DMS114 treated with DMSO at 0.1 percent for 48 hours (cell line): ENCODE data around the gene ETNK2.

Experiments used
- DNase-seq: peaks from one replicate; lab custom pipeline; 2025; ENCODE audit not compliant: unreplicated experiment; lab: John Stamatoyannopoulos, UW

Gene ETNK2

DNA sequence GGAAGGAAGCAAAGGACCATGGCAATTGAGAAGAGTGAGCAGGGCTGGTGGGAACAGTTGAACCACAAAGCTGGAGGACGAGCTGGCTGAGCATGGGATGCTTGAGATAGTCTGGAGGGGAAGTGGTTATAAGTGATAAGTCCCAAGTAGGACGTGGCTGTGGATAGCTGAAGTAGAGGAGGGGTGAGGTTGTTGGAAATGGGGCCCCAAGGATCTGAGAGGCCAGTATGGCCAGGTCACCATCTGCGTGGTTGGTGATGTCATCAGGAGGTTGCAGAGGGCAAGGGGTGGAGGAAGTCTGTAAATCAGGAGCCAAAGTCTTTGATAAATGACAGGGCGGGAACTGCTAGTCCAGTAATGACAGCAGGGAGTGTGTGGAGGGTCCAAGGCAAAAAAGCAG, 25.3 kb upstream of the ETNK2 start:
- DNase-seq = no peak

DNA sequence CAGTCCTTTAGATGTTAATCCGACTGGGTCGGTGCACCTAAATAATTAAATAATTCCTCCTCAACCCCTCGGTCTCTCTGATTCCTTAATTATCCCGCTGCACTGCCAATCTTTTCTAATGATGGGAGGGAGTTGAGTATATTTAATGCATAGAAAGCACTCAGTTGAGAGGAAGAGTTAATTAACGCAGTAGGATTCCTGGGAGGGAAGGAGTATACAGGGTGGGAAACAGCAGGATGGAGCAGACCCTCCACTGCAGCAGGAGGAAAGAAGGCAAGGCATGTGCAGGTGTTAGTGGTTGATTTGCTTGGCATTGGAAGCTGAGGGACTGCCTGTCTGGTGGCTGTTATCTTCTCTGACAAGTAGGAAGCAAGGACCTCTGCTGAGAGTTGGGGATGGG, 24.2 kb upstream of the ETNK2 start:
- DNase-seq = no peak

DNA sequence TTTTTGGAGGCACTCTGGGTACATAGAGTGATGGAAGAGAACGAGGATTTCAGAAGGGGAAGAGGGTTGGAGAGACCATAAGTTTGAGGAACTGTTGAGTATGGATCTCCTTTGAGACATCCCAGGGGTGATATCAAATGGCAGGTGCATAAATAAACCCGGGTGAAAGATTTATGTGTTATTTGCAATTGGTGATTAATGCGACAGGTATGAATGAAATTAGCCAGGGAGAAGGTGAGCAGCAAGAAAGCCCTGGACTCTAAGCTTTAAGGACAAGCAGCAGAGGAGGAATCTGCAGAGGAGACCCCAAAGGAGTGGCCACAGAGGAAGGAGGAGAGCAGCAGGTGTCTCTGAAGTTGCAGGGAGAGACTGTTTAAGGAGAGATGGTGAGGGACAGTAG, 23.1 kb upstream of the ETNK2 start:
- no peak for DNase-seq

DNA sequence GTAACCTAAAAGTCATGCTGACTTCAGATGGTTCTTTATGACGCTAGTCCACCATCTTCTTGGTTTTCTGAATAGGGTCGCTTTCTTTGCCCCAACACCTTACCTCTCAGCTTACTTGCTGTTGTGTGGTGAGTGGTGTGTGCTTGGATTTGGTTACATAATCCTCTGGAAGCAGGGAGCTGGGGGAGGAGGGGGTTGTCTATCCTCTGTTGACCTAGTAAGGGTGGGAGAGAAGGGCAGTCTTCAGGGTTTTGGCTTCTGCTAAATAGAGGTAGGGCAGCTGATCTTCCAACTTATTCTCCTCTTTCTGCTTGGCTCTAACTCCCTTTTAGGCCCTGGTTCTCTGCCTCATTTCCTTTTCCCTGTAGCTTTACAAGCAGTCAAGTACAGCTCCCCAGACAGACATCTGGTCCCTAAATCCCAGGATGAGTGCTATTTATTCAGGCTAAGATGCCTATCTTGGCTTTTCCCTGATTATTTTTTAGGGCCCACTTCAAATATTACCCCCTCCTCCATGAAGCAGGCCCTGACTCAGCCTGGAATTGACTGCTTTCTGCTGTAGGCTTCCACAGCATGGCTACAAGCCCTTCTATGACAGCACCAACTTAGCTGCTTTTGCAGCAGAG, 20.7 kb upstream of the ETNK2 start:
- DNase-seq = no peak

DNA sequence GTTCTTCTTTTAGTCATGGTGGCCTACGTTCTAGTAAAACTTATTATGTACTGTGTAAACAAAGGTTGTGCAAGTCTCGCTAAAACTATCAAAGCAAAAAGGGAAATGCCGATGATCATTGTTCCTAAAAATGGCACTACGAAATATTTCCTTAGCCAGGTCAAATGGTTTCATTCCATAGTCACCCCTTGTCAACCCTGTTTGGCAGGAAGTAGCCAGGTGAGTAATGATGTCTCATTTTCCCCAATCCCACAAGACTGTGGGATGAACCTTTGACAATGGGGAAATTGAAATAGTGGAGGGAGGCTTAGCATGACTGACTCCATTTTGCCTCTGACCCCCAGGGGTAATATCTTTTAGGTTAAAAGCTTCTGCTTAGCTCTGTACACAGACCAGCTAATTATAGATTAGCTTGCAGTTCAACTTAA, 19.9 kb upstream of the ETNK2 start:
- DNase-seq = no peak

DNA sequence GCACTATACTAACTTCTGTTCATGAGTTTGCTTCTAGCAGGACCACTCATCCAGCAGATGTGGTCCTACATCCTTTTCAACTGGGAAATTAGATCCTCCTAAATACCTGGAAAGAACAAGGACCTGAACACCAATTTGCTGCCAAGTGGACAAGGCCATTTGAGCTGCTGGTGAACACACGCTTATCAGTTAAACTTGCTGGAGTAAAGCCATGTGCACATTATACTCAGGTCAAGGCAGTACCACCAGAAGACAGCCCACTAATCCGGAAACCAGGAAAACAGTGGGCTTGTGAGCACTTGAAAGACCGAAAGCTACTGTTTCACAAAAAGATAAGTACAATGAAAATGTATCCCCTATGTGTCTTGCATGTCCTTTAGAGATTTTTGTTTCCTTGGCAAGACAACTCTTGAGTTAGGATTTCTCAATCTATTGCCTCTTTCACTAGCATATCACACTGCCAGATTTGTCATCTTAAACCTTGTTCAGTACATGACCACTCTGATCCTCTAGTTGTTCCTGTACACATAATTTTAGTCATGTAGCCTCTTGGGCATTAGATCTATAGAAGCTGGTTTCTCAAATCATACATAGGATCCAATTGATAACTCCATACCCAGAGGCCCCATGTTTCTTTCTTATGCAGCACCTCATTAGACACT, 18.8 kb upstream of the ETNK2 start:
- no peak for DNase-seq

DNA sequence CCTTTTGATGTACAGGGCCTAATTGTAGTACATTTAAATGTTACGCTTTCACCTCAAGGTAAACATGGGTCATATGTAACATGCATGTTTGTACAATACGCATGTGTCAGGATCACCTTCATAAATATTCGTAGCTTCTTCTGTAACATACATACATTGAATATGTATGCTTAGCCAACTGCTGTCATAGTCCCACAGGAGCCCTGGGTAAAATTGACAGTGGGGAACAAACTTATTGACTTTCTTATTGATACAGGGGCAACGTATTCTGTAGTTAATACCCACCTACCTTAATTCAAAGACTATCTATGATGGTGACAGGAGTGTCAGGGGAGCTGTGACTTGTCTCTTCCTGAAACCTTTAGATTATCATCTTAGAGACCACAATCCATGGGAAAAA, 18.0 kb upstream of the ETNK2 start:
- no peak for DNase-seq

DNA sequence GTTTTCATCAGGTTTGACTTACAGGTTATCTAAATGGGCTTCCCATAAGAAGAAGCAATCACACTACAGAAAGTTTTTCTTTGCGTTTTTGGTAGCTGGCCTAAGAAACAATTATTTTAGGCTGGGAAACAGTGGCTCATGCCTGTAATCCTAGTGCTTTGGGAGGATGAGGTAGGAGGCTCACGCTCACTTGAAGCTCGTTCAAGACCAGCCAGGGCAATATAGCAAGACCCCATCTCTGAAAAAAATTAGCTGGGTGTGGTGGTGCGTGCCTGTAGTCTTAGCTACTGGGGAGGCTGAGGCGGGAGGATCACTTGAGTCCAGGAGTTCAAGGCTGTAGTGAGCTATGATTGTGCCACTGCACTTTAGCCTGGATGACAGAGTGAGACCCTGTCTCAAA, 15.9 kb upstream of the ETNK2 start:
- no peak for DNase-seq

DNA sequence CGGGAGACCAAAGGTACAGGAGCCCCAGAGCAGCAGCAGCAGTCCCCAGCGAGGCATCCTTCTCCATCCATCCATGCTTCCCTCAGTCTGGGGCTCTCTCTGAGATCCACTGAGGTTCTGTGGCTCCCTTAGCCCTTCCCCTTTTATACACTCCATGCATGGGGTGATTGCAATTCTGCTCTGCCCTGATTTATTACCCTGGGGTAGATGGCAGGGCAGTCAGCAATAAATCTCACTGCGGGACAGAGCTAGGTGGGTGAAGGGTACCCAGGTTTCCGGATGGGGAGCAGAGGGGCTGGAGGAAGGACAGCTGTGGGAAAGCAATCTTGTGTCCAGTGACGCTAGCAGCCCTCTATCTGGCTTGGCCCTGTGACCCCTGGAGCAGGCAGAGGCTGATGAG, 14.4 kb upstream of the ETNK2 start, which contains the start of gene REN:
REN (minus strand) TSS at position 119 of the 400 bp plus-strand sequence; CDS start at position 75, 44 bp downstream.
- DNase-seq = no peak

DNA sequence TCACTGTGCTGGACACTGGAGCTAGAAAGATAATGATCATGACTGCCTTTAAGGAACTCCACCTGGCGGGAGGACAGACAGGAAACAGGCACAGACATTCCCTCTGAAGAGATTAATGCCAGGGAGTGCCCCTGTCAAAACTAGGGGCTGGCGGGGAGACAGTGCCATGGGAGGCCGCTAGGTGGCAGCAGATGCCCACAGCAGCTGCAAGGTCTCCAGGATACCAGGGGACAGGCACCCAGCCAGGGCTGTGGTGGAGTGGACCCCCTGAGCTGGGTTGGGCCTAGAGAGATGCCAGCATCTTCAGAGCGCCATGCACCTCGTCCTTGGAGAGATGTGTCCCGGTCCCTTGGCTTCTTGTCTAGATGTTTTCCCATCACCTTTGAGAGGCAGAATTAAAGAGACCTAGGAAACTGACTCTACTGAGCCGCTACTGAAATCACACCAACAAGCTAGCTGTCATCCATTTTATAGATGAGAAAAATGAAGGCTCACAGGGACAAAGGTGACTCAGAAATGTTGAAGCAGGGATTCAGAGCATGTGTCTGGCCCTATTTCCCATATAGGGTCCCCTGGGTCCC, 10.7 kb upstream of the ETNK2 start:
- peak; percentile 56 for DNase-seq

DNA sequence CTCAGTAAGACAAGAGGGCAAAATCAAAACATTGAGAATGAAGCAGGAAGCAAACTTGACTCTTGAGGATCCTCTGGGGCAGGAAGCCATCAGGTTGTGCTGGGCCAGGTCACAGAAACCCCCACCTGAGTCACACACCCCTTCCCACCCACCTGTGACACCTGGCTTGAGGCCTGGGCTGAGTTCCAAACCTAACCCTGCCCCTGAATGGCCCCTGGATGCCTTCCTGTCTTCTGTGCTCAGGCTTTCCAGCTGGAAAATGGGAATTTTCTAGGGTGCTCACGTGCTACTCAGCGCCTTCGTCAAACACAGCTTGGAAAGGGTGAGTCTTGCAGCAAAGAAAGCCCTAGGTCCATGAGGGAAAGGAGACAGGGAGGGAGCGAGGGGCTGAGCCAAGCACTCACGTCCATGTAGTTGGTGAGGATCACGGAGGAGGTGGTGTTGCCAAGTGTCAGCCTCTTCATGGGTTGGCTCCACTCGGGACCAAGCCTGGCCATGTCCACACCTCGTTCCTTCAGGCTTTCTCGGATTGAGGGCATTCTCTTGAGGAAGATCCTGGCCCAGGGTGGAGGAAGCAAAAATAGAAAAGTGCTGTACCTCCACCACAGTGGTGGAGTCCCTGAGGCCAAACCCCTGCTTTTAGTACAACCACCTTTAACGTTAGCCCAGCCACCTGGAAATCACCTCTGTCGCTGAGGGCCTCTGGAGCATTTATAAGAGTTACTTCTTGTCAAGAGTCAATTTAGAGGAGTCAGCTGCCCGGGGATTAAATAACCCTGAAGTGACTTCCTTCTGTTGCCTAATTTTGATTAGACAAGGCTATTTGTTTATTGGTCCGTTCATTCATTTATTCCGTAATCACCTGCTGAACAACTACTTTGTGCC, 10.0 kb upstream of the ETNK2 start:
- DNase-seq = no peak

DNA sequence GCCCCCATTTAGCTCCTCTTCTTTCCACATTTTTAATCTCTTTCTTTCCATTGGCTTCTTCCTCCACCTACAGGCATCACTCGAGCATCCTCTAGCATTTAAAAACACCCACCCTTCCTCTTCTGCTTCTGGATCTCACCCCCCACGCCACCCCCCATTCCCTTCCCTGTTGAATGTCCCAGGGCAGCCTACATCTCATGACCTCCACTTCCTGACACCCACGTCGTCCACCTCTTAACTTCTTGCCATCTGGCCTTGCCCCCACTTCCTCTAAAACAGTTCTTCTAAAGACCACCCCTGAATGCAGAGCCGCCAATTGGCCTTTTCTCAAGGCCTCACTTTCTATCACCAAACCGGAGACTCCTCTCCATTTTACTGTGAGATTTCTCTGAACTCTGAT, 6.1 kb upstream of the ETNK2 start:
- no peak for DNase-seq

DNA sequence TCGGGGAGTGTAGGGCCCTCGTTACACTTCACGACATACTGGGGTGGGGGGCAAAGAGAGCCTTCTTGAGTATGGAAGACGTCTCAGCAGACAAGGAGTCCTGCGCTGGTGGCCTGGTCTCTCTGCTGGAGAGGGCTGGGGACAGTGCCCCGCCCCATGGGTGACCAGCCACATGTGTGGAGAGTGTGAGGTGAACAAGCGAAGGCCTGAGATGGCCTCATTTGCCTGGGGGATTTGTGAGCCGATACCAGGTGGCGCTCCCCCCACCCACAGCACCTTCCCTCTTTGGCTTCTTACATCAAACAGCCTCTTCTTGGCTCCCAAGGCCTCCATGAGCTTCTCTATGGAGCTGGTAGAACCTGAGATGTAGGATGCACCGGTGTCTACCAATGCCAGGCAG, 4.0 kb upstream of the ETNK2 start:
- DNase-seq = no peak

DNA sequence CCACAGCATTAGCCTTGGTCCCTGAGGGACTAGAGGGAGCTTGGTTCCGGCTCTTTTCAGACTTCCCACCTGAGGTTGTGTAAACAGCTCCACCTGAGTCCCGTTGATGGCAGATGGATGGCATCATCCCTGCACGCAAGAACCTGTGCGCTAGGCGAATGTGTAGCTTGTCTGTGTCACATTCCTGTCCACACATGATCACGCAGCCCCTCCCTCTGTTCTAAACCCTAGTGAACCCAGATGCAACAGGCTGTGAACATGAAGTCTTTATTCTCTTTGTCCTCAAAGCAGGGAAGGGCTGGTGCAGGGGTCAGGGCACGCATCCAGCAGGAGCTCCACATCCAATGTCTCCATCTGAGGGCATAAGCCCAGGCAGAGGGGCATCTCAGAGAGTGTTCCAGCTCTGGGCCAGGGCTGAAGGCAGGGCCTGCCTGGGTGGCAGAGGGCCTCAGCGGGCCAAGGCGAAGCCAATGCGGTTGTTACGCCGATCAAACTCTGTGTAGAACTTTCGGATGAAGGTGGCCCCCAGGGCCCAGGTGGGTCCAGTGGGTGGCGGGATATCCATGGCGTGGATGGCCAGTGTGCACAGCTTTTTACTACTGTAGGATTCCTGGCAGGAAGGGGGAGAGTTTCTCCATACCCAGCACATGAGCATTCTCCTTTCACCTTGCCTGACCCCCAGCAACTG, 2.9 kb upstream of the ETNK2 start:
- DNase-seq = no peak

DNA sequence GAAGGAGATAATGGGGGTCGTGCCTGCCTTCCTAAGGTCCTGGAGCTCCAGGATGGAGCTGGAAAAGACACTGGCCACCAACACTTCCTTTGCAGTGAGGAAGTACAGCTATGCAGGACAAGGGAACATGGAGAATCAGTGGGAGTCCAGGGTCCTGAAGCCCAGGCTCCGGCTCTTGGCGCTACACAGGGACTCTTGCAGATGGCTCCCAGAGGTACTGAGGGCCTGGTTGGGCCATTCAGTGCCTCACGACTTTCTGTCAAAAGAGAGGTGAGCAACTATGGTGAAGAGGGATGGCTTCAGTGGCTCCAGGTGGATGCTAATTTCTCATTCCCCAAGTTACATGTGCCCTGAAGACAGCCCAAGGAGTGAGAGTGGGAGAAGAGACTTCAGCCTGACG, 1.8 kb upstream of the ETNK2 start:
- no peak for DNase-seq

DNA sequence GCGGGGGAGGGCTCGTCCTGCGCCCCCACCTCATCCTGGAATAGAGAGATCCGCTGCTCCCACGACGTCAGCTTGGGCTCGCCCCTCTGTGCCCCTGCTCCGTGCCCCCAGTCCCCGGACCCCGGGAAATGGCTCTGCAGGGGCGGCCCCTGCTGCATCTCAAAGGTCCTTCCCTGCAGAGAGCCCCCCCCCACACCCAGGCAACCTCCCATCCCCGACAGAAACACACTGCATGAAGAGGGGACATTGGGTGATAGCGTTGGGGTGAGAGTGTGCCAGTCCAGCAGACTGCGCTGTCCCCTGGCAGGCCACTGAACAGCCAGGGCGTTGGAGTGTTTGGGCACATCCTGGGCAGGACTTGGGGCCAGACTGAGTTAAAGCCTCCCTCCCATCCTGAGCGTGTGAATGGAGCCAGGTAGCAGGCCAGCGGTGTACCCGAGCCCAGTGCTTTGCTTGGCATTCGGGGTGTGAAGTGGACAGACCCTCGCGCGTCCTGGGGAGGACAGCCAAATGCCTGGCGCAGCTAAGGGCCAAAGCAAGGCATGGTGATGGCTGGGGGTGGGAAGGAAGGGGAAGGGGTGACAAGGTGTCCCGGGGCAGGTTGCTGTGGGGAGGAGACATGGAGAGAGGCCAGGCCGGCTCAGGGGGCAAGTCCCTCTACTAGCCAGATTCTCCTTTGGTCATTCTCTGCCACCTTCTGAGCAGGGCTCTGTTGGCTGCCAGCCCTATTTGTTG, 633 bp upstream of the ETNK2 start:
- no peak for DNase-seq

DNA sequence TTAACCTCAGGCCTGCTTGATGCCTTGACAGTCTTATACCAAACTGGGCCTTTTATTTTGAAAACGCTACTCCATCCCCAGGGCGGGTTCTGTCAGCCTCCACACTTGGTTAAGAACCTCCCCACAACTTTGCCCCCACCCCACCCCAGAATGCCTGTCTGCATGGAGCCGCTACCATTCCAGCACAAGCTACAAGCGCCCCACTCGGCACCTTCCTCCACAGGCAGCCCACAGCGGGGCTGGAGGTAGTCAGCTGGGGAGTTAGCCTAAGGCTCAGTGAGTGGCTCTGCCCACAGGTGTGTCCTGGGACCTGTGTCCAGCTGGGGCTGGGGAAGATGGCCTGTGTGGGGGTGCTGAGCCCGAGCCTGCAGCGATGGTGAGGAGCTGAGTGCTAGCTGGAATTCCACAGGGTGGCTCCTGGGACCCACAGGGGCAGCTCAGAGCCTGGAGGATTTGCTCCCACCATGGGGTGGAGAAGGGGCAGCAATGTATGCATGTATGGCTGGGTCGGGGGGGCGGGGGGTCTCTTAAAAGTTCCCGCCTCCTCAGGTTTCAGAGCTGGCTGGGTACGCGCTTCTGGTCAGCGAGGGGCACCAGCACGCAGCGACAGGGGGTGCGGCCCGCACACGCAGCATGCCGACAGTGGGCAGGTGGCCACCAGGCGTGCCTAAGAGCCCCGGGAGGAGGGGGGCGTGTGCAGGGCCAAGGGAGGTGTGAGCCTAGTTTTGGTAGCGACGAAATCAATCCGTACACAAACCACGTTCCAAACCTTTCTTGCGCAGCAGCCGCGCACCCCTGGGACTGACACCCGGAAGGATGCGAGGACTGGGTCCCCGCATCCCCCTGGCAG, 917 bp downstream of the ETNK2 start:
- DNase-seq = no peak

DNA sequence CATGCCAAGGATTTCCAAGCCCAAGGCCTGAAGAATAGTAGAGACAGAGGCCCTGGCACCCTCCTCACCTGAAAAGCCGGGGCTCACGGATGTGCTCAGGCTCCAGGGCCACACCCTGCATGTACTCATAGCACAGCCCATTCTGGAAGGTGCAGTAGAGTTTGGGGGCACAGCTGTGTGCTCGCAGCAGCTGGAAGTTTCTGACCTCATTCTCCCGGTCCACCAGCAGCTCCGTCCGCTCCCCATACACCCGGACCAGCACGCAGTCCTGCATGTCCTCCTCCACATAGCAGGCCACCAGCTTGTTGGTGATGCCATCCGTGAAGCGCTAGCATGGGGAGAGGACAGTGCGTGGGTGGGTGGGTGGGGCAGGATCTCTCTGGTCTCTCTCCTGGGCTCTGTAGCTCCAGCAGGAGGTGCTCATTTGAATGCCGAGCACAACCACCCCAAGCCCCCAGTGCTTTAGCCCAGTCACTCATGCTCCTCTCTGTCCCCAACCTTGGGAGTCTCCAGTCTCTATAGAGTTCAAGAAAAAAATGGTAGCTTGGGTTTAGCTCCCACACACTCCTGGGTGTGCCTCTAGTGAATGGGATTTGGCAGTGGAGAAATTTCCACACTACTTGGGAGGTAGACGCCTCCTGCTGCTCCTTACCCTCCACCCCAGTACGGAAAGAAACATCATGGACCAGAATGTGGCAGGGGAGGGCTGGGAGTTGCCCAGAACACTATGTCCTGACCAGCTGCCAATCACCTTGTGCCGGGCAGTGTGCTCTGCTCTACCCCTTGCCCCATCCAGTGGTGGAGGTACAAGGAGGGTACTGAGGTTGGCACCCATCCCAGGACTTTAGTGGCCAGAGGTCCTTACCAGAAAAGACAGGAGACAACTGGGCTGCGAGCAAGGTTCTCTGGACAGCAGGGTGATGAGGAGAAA, 1.9 kb downstream of the ETNK2 start:
- DNase-seq = no peak
